ENCODE data around the gene TCERG1L.
"Not testable (repeated sequence)": the region's sequence is repeated elsewhere in the genome, so short reads cannot be mapped to it uniquely, and the experiment has no call there.

TCERG1L gene

DNA sequence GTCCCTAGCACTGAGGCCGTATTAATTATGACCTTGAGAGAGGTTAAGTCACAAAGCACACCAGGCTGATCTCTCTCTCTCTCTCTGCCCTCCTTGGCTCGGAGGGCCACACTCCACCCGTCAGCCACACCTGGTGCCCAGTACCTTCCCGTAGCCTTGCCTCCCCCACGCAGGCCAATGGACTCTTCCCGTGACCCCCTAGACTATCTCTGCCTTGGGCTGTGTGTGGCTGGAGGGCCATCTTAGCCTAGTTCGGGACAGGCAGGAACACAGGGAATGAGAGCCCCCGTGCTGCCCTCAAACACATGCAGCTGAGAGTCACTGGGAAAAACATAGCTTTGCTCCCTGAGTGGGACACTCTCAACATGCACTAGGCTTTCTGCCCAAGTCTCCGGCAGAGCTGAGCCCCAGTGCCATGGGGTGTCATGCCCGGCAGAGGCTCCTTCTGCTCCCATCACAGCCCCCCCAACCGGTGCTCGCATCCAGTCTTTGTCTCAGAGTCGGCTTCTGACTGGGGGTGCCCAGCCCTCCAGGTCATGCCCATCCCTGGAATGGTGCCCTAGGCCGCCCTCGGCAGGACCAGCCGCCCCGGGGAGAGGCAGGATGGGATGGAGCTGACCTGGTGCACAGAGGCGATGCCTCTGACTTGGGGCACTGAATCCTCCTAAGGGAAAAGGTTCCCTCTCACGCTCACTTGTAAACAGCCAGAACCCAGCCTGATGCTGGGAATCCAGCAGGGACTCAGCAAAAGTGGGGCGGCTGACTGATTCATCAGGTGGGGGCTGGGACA is 63.0 kb downstream of the TCERG1L start:
- no peak for DNase-seq (ENCODE audit: low read depth)

DNA sequence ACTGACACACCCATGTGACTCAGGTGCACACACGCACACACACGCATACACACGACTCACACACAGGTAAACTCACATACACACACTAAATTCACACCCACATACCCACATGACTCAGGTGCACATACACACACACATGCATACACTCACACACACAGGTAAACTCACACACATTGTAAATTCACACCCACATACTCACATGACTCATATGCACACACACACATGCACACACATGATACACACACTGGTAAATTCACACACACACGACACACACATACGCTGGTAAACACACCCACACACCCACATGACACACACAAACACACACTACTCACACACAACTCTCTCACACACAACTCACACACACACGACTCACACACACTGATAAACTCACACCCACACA is 63.6 kb downstream of the TCERG1L start:
- no peak for DNase-seq (ENCODE audit: low read depth)

- DNase-seq (ENCODE audit: low read depth) = no peak
Observed at GRCh38 chr10:131246775-131247174, 64.7 kb downstream of the TCERG1L start.

DNA sequence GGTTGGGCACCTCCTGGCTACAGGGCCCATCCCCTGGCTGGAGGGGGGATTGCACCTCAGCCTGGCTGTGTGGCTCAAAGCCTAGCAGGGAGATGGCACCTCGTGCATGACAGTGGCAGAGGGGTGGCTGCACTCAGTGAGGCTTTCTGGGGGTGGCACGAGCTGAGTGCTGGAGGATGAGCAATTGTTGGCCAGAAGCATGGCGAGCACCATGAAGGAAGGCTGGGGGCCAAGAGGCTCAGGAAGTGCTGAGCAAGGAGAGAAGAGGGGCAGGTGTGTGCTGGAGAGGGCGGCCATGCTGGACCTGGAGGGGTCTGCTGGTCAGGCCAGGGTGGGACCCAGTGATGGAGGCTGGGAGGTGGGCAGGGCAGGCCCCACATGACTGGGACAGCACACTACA is 65.4 kb downstream of the TCERG1L start:
- DNase-seq (ENCODE audit: low read depth) = no peak

- DNase-seq (ENCODE audit: low read depth) = no peak
Observed at GRCh38 chr10:131245475-131246059, 66.0 kb downstream of the TCERG1L start.

GRCh38 chr10:131244836-131245235 is 66.7 kb downstream of the TCERG1L start:
- no peak for DNase-seq (ENCODE audit: low read depth)

GRCh38 chr10:131243076-131243475 is 68.4 kb downstream of the TCERG1L start:
- no peak for DNase-seq (ENCODE audit: low read depth)

DNA sequence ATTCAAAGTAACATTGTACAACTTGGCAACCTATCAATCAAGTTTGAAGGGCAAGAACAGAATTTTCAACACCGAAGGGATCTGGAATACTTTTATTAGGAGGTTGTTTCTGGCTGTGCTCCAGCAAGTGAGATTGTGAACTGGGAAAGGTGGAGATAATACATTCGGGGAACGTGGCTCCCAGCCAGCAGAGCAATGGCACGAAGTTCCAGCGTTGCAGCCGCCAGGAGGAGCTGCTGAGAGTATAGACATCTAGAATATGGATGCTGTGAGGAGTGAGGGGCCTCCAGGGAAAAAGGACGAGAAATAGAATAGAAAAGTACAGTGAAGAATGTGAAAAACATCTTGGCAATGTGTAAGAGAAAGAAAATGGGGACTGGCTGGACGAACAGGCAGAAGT is 69.5 kb downstream of the TCERG1L start:
- DNase-seq (ENCODE audit: low read depth) = no peak

- DNase-seq (ENCODE audit: low read depth) = no peak
Observed at GRCh38 chr10:131240691-131241090, 70.8 kb downstream of the TCERG1L start.

- no peak for DNase-seq (ENCODE audit: low read depth)
Observed at GRCh38 chr10:131239926-131240325, 71.6 kb downstream of the TCERG1L start.

GRCh38 chr10:131239450-131239849 is 72.1 kb downstream of the TCERG1L start:
- DNase-seq (ENCODE audit: low read depth) = no peak

DNA sequence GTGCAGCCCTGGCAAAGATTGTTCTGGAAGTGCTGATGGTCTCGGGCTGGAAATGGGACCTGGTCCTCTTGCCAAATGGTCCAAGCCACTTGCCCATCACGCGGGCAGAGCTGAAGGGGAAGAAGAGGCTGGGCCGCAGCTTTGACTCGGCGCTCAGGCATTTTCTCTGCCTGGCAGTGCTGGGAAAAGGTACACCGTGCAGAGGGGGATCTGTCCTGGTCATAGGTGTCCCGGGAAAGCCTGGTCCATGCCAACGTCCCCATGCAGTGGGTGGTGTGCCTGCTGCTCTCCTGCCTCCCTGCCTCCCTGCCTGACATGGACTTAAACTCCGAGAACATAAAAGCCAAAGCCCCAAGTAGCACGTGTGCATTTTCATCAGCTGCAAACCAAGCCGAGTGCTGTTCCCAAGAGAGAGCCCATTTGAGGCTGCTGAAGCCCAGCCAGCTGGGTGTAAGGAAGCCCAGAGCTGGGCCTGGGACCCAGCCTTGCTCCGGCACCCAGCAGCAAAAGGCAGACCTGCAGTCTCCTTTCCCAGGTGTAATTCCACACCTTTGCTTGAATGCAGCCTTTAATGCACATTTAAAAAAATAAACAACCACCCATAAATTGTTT is 72.7 kb downstream of the TCERG1L start:
- no peak for DNase-seq (ENCODE audit: low read depth)

GRCh38 chr10:131237991-131238651 is 73.4 kb downstream of the TCERG1L start:
- DNase-seq (ENCODE audit: low read depth) = no peak

GRCh38 chr10:131234606-131235005 is 76.9 kb downstream of the TCERG1L start:
- not testable (repeated sequence) for DNase-seq (ENCODE audit: low read depth)

- DNase-seq (ENCODE audit: low read depth) = no peak
Observed at GRCh38 chr10:131233611-131234258, 77.8 kb downstream of the TCERG1L start.

DNA sequence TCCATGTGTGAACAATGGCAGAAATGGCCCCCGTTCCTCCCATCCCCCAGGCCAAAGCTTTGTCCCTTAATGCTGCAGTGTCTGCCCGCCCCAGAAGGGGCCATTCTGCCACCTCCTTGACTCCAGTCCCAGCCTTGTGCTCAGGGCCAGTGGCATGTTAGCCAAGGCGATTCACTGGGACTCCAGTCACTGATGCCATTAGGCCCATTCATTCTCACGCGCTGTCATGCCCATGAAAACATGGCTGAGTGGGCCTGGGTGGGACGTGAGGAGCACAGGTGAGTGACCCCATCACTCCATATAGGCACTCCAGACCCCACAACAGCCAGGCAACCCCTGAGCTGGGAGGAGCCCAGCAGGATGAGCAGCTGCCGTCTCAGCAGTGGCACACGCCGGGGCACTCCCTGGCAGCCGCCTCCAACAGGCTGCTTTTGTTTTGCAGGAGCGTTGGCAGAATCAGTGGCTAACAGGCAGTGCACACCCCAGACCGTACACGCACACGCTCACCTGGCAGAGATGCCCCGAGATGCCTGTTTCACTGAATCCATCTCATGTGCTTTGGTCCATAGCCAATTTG is 79.5 kb downstream of the TCERG1L start:
- DNase-seq (ENCODE audit: low read depth) = no peak

DNA sequence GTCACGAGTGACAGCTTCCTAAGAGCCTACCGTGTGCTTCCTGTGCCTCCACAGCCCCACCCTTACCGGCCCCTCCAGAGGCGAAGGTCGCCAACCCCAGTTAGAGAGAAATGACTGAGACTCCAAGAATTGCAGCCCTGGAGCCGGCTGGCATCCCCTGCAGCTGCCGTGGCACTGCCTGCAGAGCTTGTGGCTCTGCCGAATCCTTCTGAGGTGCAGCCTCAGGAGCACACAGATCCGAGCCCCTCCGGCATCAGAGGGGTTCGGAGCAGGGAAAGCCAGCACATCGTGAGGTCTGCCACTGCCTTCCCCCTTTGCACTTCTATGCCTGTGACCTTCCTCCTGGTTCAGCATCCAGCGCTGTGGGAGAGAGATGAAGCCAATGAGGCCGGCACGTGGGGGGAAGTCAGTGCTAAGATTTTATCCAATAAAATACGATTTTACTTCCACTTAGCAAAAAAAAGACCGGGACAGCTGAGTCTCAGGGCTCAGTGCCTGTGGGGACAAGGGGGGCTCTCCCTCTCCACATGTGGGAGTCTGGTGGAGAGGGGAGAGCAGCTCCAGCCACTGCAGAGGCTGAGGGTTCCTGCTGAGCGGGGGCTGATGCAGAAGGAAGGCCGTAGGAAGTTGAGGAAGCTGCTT is 80.1 kb downstream of the TCERG1L start:
- no peak for DNase-seq (ENCODE audit: low read depth)

DNA sequence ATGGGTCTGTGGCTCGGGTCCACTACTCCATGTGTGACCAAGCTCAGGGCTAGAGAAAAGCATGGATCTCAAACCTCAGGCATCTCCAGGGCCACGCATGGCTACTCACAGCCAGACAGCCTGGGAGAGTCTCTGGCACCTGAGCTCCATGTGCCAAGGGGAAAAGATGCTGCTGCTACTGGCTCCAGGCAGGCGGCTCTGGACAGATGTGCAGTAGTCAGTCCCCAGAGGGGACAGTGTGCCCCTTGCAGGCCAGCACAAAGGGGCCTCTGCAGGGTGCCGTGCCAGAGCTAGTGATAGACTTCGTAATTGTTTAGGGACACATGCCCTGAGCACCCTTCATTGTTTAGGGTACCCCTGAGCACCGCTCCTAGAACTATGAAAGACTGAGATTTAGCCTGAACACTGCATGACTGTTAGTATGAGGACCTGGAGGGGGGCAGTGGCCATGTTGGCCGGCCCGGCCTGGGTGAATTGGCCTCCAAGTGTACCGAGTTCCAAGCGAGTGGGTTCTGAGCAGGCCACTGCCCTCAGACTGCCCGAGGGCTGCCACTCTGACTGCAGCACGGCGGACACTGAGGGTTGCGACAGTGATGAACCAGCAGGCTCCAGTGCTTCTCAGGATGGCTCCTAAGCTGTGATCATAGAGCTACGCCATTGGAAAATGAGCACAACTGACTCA is 80.7 kb downstream of the TCERG1L start:
- no peak for DNase-seq (ENCODE audit: low read depth)

- no peak for DNase-seq (ENCODE audit: low read depth)
Observed at GRCh38 chr10:131230166-131230565, 81.4 kb downstream of the TCERG1L start.

- no peak for DNase-seq (ENCODE audit: low read depth)
Observed at GRCh38 chr10:131227163-131227740, 84.3 kb downstream of the TCERG1L start.
